NCI-H2196 treated with DMSO at 0.1 percent for 48 hours (cell line): ENCODE measurements around the gene RNF168.
"Not testable (repeated sequence)": the region's sequence is repeated elsewhere in the genome, so short reads cannot be mapped to it uniquely, and the experiment has no call there.

Experiments
- DNase-seq: peaks from one replicate; lab custom pipeline; 2025; ENCODE audit not compliant: unreplicated experiment; lab: John Stamatoyannopoulos, UW

Gene RNF168

DNA sequence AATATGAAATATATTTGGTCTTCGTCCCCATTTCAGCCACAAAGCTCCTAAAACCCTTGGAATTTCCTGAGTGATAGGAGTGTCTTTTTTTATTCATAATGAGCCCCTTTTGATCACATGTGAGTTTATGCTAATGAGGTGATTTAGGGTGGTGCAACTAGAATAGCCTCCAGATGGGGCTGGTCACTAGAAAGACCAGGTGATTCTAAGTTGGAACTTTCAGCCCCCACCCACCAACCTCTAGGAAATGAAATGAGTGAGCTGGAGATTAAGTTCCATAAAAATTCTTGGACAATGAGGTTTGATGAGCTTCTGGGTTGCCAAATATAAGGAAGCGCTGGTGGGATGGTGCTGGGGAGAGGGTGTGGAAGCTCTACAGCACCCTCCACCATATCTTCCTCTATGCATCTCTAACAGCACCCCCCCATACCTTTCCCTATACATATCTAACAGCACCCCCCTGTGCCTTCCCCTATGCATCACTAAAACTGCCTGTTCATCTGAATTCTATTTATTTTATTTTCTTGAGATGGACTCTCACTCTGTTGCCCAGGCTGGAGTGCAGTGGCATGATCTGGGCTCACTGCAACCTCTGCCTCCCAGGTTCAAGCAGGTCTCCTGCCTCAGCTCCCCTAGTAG, 13.7 kb upstream of the RNF168 start:
- DNase-seq, result no peak

DNA sequence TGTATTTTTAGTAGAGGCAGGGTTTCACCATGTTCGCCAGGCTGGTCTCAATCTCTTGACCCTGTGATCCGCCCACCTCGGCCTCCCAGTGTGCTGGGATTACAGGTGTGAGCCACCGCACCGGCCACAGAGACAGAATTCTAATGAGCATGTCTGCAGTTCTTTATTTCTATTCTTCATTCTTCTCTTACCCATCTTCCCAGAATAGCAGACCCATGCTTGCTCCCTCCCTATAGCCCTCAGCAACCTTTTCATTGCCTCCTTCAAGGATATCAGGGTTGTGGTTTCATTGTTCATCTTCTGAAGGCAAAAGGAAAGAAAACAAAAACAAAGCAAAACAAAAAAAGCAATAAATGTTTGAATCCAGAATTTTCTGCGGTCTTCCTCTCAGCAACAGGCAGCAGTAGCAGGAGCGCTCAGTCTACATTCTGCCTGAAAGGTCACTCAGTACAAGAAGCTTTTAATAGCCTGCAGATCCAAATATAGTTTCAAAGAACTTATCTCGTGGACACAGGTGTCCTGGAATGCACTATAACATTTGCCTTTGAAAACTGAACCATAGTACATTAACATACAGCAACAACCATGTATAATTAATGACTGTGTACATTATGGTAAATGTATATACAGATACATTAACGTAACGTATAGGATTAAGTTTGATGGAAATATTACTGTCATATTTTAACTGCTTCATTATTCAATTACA, 11.5 kb upstream of the RNF168 start, which contains the start of gene SMCO1:
SMCO1 (minus strand) TSS at position 434 of the 709 bp plus-strand sequence; CDS start at position 297, 137 bp downstream.
- DNase-seq, result no peak

- DNase-seq, result no peak
Observed at GRCh38 chr3:196514350-196514716, 10.8 kb upstream of the RNF168 start.

GRCh38 chr3:196513697-196514349, 10.3 kb upstream of the RNF168 start:
- no peak for DNase-seq

DNA sequence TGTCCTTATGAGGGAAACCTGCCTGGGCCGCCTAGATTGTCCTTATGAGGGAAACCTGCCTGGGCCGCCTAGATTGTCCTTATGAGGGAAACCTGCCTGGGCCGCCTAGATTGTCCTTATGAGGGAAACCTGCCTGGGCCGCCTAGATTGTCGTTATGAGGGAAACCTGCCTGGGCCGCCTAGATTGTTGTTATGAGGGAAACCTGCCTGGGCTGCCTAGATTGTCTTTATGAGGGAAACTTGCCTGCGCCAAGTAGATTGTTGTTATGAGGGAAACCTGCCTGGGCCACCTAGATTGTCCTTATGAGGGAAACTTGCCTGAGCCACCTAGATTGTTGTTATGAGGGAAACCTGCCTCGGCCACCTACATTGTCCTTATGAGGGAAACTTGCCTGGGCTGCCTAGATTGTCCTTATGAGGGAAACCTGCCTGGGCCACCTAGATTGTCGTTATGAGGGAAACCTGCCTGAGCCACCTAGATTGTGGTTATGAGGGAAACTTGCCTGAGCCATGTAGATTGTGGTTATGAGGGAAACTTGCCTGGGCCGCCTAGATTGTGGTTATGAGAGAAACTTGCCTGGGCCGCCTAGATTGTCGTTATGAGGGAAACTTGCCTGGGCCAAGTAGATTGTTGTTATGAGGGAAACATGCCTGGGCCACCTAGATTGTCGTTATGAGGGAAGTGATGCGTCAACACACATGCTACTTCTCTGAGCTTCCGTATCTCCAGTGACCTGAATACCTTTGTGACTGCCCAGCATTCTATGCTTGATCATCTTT, 8.3 kb upstream of the RNF168 start:
- DNase-seq, result not testable (repeated sequence)

- DNase-seq, result not testable (repeated sequence)
Observed at GRCh38 chr3:196511108-196511507, 7.5 kb upstream of the RNF168 start.

GRCh38 chr3:196506687-196507086, 3.1 kb upstream of the RNF168 start:
- DNase-seq, result no peak

DNA sequence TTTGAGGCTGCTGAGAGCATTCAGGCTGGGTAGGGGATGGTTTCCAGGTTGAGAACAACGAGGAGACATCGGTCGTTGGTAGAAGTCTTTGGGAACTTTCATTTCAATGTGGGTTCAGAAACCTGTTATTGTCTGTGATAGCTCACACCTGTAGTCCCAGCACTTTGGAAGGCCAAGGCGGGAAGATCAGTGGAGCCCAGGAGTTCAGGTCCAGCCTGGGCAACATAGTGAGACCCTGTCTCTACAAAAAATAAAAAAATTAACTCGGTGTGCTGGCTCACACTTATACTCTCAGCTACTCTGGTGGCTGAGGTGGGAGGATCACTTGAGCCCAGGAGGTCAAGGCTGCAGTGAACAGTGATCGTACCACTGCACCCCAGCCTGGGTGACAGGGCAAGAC, 988 bp upstream of the RNF168 start:
- no peak for DNase-seq

DNA sequence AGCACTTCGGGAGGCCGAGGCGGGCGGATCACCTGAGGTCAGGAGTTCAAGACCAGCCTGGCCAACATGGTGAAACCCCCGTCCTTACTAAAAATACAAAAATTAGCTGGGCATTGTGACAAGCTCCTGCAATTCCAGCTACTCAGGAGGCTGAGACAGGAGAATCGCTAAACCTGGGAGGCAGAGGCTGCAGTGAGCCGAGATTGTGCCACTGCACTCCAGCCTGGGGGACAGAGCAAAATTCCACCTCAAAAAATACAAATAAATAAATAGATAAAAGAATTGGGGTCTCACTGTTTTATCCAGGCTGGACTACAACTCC, 470 bp upstream of the RNF168 start:
- not testable (repeated sequence) for DNase-seq

DNA sequence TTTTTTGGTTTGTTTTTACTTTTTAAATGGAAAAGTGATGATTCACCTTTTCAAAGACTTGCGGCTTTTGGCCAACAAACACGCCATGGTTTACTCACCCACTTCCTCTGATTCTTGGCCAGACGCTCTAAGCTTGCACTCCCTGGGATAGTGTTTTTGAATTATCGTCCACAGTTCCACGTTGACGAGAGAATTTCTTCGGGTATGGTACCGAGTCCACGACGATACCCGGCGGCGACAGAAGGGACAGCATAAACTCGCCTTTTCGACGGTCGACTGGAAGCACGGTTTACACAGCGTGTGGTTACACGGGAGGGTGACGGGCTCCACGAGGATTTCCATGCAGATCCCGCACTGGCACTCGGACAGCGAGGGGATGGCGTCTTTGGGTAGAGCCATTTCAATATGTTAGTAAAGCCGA, 783 bp downstream of the RNF168 start:
- peak; percentile 30 for DNase-seq

DNA sequence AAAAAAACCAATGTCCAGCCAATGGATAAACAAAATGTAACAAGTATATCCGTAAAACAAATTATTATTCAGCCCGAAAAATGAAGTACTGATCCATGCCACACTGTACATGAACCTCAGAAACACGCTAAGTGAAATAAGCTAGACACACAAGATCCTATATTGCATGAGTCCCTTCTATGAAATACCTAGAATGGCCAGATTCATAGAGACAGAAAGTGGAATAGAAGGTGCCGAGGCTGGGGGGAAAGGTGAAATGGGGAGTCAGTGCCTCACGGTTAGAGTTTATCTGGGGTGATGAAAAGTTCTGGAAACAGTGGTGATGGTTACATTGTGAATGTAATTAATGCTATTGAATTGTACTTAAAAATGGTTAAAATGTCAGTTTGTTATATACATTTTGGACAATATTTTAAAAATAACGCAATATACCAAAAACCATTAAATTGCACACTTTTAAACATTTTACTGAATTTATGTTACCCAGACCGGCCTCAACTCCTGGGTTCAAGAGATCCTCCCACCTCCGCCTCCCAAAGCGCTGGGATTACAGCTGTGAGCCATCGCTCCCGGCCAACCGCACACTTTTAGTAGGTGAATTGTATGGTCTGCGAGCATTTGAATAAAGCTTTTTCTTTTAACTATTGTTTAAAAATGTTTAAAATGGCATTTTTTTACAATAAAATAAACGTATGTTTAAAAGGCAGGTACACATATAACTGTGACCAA, 2.1 kb downstream of the RNF168 start:
- no peak for DNase-seq

- DNase-seq, result no peak
Observed at GRCh38 chr3:196499807-196500524, 3.6 kb downstream of the RNF168 start.

DNA sequence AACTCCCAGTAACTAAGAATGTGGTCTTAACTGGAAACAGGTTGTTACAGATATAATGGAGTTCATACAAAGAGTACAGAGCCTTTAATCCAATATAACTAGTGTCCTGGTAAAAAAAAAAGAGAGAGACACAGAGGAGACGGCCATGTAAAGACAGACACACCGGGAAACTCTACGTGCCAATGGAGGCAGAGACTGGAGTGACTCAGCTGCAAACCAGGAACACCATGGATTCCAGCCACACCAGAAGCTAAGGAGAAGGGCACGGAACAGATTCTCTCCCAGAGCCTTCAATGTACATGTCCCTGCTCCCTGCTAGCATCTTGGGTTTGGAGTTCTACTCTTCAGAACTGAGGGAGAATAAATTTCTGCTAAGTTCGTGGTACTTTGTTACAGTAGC, 4.5 kb downstream of the RNF168 start:
- DNase-seq, result no peak

DNA sequence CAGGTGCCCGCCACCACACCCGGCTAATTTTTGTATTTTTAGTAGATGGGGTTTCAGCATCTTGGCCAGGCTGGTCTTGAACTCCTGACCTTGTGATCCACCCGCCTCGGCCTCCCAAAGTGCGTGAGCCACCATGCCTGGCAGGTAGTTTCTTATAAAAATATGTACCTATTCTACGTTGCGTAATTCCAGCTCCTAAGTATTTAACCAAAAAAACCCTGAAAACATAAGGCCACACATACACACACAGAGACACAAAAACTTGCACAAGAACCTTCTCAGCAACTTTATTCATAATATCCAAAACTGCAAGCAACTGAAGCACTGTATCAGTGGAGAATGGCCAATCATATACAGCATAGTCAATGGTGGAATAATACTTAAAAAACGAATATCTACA, 5.3 kb downstream of the RNF168 start:
- no peak for DNase-seq

GRCh38 chr3:196496183-196496582, 7.4 kb downstream of the RNF168 start:
- DNase-seq, result no peak

DNA sequence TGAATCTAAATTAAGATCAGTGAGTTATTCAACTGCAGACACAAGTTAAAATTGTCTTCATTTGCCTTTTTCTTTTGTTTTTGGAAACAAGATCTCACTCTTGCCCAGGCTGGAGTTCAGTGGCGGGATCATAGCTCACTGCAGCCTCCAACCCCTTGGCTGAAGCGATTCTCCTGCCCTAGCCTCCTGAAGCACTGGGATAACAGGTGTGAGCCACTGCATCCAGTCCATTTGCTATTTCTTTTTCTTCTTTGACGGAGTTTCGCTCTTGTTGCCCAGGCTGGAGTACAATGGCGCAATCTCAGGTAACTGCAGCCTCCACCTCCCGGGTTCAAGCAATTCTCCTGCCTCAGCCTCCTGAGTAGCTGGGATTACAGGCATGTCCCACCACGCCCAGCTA, 10.3 kb downstream of the RNF168 start:
- no peak for DNase-seq

GRCh38 chr3:196492080-196492479, 11.5 kb downstream of the RNF168 start:
- DNase-seq, result no peak

- DNase-seq, result no peak
Observed at GRCh38 chr3:196489747-196490146, 13.8 kb downstream of the RNF168 start.

DNA sequence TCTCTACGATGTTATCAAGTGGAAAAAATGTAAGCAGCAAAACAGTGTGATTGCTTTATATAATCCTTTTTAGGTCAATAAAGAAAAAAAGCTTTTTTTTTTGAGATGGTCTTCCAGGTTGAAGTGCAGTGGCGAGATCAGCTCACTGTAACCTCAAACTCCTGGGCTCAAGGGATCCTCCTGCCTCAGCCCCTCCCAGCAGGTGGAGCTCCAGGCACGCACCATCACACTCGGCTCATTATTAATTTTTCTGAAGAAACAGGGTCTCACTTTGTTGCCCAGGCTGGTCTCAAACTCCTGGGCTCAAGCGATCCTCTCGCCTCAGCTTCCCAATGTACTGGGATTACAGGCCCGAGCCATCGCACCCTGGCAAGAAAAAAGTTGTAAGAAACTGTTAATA, 17.3 kb downstream of the RNF168 start:
- DNase-seq, result no peak

DNA sequence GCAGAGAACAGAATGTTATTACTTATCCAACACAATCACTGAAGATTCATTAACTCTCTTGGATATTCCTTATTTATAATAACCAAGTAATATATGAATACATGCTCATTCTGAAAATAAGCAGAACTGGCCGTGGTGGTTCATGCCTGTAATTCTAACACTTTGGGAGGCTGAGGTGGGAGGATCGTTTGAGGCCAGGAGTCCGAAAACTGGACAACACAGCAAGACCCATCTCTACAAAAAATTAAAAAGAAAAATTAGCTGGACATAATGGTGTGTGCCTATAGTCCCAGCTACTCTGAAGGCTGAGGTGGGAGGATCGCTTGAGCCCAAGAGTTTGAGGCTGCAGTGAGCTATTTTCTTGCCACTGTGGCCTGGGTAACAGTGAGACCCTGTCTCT, 25.9 kb downstream of the RNF168 start:
- no peak for DNase-seq
